Thyroid gland (tissue), 4 donors: Measurements from ENCODE around the gene LRRFIP2. TPM values are rescaled to one million over a fixed set of nuclear protein-coding genes. Genes with fewer than 3 reads are reported as not detected.
"Not testable (repeated sequence)": the region's sequence is repeated elsewhere in the genome, so short reads cannot be mapped to it uniquely, and the experiment has no call there.

Experiments
- DNase-seq, 2 donors: peaks; one replicate each; pipeline ENCODE4 v3.0.0-alpha.2; 2019
- H3K27ac ChIP-seq, 3 donors: fragments of 200-600 bp; sonication (generic); 1 replicate in 2 of 3; 2 replicates in 1 of 3; pipeline ENCODE4 v1.5.1; 2016 to 2019; ENCODE audit warnings: mild to moderate bottlenecking in 1 of 3, moderate library complexity in 1 of 3
- H3K27me3 ChIP-seq: fragments of 200-600 bp; sonication (generic); one replicate; pipeline ENCODE4 v1.5.1; 2019
- H3K36me3 ChIP-seq, 2 donors: fragments of 200-600 bp; sonication (generic); one replicate each; pipeline ENCODE4 v1.5.1; 2016 to 2019
- H3K4me1 ChIP-seq, 2 donors: fragments of 200-600 bp; sonication (generic); one replicate each; pipeline ENCODE4 v1.5.1; 2017 to 2019
- H3K4me3 ChIP-seq, 3 donors: fragments of 200-600 bp; sonication (generic); replicated peaks in 1 of 3; 1 replicate in 2 of 3; 2 replicates in 1 of 3; pipeline ENCODE4 v1.5.1; 2016; ENCODE audit warnings: mild to moderate bottlenecking in 1 of 3
- H3K9me3 ChIP-seq: fragments of 200-600 bp; sonication (generic); one replicate; pipeline ENCODE4 v1.5.1; 2017
- CTCF ChIP-seq, 6 experiments: fragments of 200-600 bp in 3 of 6; fragments of 450-650 bp in 3 of 6; sonication (generic) in 3 of 6; IDR thresholded peaks; one replicate each; pipeline ENCODE4 v1.5.1; 2016 to 2019; ENCODE audit warnings: antibody characterized with exemption in 6 of 6, mild to moderate bottlenecking in 2 of 6, inconsistent platforms in 1 of 6, moderate library complexity in 1 of 6
- POLR2A ChIP-seq, 2 donors: fragments of 450-650 bp; IDR thresholded peaks; one replicate each; pipeline ENCODE4 v1.6.1; 2017; ENCODE audit warnings: antibody characterized with exemption in 2 of 2, mild to moderate bottlenecking in 2 of 2, moderate library complexity in 1 of 2
- WGBS, 2 donors: methylation state at CpG; one replicate each; pipeline ENCODE4 v1.1.5; 2017; 5-methylcytosine and 5-hydroxymethylcytosine counted together
- intact Hi-C: fragments of 100-400 bp; cut with DNase I; formaldehyde crosslinking; loops from one replicate; pipeline ENCODE4 v1.15.1; 2023
- total RNA-seq, 4 donors: library from RNA; depleted of rRNA; stranded (reverse); fragments of >200 nt; gene quantifications; one replicate each; pipeline ENCODE4 v1.2.3, GENCODE V29; 2016

The LRRFIP2 gene
- total RNA-seq, 4 donors from 2014 or later: 86.4 to 147 (median 93.8) TPM

- intact Hi-C loops: no loop called here
- WGBS, 2 donors: 98 to 100% methylated on average over 1 of the region's 1 CpG
- H3K4me1 ChIP-seq: peaks cover 25 to 43% of the 10 kb centered on the region in 2 donors
Observed at GRCh38 chr3:37127340-37127739, 47.0 kb downstream of the LRRFIP2 start.

GRCh38 chr3:37126856-37127255 is 47.5 kb downstream of the LRRFIP2 start:
- H3K36me3 ChIP-seq: no peaks in the 10 kb centered on the region
- intact Hi-C loops: no loop called here
- no peak for DNase-seq
- no peak for TF ChIP-seq POLR2A (IDR thresholded peaks at IDR 0.05)
- no peak for TF ChIP-seq CTCF (IDR thresholded peaks at IDR 0.05)
- H3K4me1 ChIP-seq: peaks cover 20 to 38% of the 10 kb centered on the region in 2 donors
- H3K27me3 ChIP-seq: no peaks in the 10 kb centered on the region
- no peak overlapping the region for H3K27ac ChIP-seq
- no peaks in the 10 kb centered on the region for H3K9me3 ChIP-seq
- H3K4me3 ChIP-seq: no peak overlapping the region

More at GRCh38 chr3:37127340-37127739, 47.0 kb downstream of the LRRFIP2 start:
- H3K36me3 ChIP-seq: no peaks in the 10 kb centered on the region
- no peaks in the 10 kb centered on the region for H3K27me3 ChIP-seq
- no peak overlapping the region for H3K27ac ChIP-seq
- TF ChIP-seq CTCF (IDR thresholded peaks at IDR 0.05) (no peak), POLR2A (IDR thresholded peaks at IDR 0.05) (no peak)
- H3K4me3 ChIP-seq: no peak overlapping the region
- DNase-seq: no peak
- H3K9me3 ChIP-seq: no peaks in the 10 kb centered on the region

- Histone ChIP-seq H3K9me3 (no peaks in the 10 kb centered on the region), H3K4me3 (no peak overlapping the region), H3K27ac (no peak overlapping the region), H3K4me1 (peaks cover 12 to 25% of the 10 kb centered on the region in 2 donors), H3K36me3 (no peaks in the 10 kb centered on the region), H3K27me3 (no peaks in the 10 kb centered on the region)
- DNase-seq: no peak
- intact Hi-C loops: no loop called here
- WGBS, 2 donors: 83 to 86% methylated on average over 1 of the region's 1 CpG
- no peak for TF ChIP-seq POLR2A (IDR thresholded peaks at IDR 0.05)
- no peak for TF ChIP-seq CTCF (IDR thresholded peaks at IDR 0.05)
Observed at GRCh38 chr3:37125195-37126073, 48.9 kb downstream of the LRRFIP2 start.

- H3K4me1 ChIP-seq: peaks cover 7 to 15% of the 10 kb centered on the region in 2 donors
- H3K36me3 ChIP-seq: no peaks in the 10 kb centered on the region
- intact Hi-C loops: no loop called here
- no peak for TF ChIP-seq CTCF (IDR thresholded peaks at IDR 0.05)
- DNase-seq: no peak
- no peak overlapping the region for H3K4me3 ChIP-seq
- no peaks in the 10 kb centered on the region for H3K27me3 ChIP-seq
- 43 to 50% methylated on average over 2 of the region's 2 CpGs for WGBS, 2 donors
- H3K9me3 ChIP-seq: no peaks in the 10 kb centered on the region
- no peak overlapping the region for H3K27ac ChIP-seq
Observed at GRCh38 chr3:37124435-37124834, 49.9 kb downstream of the LRRFIP2 start.

- Histone ChIP-seq H3K9me3 (no peaks in the 10 kb centered on the region), H3K4me3 (no peak overlapping the region), H3K4me1 (peaks cover 7 to 15% of the 10 kb centered on the region in 2 donors), H3K36me3 (no peaks in the 10 kb centered on the region), H3K27ac (no peak overlapping the region), H3K27me3 (no peaks in the 10 kb centered on the region)
- intact Hi-C loops: no loop called here
- WGBS, 2 donors: 95 to 99% methylated on average over 7 of the region's 7 CpGs
- DNase-seq: no peak
- no peak for TF ChIP-seq CTCF (IDR thresholded peaks at IDR 0.05)
- TF ChIP-seq POLR2A (IDR thresholded peaks at IDR 0.05): no peak
Observed at GRCh38 chr3:37123292-37123691, 51.1 kb downstream of the LRRFIP2 start.

- intact Hi-C loops, DNase-seq, H3K27ac ChIP-seq, H3K9me3 ChIP-seq, H3K36me3 ChIP-seq, H3K27me3 ChIP-seq, H3K4me3 ChIP-seq: not testable (repeated sequence)
- H3K4me1 ChIP-seq: peaks cover 7 to 15% of the 10 kb centered on the region in 2 donors
- 99 to 100% methylated on average over 6 of the region's 6 CpGs for WGBS, 2 donors
Observed at GRCh38 chr3:37122069-37122468, 52.3 kb downstream of the LRRFIP2 start.
